Measurements from ENCODE around the gene KLHL11. TPM values are rescaled to one million over a fixed set of nuclear protein-coding genes. Genes with fewer than 3 reads are reported as not detected.

KLHL11 gene, protein sequence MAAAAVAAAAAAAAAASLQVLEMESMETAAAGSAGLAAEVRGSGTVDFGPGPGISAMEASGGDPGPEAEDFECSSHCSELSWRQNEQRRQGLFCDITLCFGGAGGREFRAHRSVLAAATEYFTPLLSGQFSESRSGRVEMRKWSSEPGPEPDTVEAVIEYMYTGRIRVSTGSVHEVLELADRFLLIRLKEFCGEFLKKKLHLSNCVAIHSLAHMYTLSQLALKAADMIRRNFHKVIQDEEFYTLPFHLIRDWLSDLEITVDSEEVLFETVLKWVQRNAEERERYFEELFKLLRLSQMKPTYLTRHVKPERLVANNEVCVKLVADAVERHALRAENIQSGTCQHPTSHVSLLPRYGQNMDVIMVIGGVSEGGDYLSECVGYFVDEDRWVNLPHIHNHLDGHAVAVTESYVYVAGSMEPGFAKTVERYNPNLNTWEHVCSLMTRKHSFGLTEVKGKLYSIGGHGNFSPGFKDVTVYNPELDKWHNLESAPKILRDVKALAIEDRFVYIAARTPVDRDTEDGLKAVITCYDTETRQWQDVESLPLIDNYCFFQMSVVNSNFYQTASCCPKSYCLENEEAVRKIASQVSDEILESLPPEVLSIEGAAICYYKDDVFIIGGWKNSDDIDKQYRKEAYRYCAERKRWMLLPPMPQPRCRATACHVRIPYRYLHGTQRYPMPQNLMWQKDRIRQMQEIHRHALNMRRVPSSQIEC
- total RNA-seq = 30.0 and 32.6 TPM in 2 replicates

DNA sequence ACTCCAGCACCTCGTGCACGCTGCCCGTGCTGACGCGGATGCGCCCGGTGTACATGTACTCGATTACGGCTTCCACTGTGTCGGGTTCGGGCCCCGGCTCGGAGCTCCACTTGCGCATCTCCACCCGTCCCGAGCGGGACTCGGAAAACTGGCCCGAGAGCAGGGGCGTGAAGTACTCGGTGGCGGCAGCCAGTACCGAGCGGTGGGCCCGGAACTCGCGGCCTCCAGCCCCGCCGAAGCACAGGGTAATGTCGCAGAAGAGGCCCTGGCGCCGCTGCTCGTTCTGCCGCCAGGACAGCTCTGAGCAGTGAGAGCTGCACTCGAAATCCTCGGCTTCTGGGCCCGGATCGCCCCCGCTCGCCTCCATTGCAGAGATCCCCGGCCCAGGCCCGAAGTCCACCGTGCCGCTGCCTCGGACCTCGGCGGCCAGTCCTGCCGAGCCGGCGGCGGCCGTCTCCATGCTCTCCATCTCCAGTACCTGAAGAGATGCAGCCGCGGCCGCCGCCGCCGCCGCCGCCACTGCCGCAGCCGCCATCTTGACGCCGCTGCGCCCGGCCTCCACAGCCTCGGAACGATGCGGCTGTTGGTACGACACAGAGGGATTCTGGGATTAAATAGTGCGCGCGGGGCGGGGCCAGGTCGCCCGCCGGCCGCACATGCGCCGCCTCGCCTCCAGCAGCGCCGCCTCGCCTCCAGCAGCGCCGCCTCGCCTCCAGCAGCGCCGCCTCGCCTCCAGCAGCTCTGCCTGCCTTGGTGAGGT, at the start of gene KLHL11:
Gene KLHL11 (minus strand): TSS at position 588 of the 760 bp plus-strand sequence. CDS start 53 bp downstream, at position 535.

DNA sequence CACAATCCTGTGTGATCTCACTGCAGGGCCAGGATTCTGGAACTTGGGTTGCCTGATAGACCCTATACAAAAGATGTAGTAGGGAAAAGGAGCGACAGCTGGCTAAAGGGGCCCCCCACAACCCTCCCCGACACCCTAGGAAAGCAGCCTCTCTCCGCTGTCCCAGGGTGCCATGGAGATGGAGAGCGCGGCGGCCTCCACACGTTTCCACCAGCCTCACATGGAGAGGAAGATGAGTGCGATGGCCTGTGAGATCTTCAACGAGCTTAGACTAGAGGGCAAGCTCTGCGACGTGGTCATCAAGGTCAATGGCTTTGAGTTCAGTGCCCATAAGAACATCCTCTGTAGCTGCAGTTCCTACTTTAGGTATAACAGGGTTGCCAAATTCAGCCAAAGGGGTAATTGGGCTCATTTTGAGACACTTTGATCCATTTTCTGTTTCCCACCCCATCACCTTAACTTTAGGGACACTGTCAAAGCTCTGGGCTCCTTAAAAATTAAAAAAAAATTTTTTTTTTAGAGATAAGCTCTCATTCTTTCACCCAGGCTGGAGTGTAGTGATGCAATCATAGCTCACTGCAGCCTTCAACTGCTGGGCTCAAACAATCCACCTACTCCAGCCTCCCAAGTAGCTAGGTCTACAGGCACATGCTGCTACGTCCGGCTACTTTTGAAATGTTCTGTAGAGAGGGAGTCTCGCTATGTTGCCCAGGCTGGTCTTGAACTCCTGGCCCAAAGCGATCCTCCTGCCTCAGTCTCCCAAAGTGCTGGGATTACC, 27.3 kb downstream of the KLHL11 start, which contains the start of gene KLHL10:
Gene KLHL10 (plus strand): TSS at position 65 of the 778 bp plus-strand sequence. CDS start 108 bp downstream, at position 173.

DNA sequence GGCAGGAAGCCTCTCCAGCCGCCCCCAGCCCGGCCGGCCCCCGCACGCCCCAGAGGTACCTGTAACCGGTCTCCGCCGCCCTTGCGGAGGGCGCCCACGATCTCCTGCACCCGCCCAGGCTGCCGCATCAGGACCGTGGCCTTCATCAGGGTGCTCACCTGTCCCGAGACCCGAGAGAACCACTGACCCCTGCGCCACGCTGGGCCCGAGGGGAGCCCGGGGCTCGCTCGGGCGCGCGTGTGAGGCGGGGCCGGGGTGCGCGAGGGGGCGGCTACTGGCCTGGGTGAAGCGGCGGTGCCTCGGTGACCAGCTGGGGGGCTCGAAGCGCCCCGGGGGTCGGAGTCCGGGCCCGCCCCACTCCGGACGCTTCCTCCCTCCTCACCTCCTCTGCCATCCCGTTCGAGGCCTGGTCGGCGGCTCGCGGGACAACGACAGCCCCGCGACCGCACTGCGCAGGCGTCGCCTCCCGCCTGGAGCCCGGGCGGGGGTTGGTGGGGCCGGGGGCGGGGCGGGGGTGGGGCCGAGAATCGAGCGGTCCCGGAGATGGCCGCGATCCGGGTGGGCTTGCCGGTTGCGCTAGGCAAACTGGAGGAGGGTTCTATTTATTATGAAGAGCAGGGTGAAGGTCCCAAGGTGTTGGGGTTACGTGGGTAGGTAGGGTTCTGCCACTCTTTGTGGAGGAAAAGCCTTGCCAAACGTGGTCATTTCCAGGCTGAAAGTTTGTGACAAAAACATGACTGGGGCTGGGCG, 29.2 kb downstream of the KLHL11 start, which contains the start of gene NT5C3B:
Gene NT5C3B (minus strand): TSS at position 433 of the 750 bp plus-strand sequence. CDS start 39 bp downstream, at position 394.

DNA sequence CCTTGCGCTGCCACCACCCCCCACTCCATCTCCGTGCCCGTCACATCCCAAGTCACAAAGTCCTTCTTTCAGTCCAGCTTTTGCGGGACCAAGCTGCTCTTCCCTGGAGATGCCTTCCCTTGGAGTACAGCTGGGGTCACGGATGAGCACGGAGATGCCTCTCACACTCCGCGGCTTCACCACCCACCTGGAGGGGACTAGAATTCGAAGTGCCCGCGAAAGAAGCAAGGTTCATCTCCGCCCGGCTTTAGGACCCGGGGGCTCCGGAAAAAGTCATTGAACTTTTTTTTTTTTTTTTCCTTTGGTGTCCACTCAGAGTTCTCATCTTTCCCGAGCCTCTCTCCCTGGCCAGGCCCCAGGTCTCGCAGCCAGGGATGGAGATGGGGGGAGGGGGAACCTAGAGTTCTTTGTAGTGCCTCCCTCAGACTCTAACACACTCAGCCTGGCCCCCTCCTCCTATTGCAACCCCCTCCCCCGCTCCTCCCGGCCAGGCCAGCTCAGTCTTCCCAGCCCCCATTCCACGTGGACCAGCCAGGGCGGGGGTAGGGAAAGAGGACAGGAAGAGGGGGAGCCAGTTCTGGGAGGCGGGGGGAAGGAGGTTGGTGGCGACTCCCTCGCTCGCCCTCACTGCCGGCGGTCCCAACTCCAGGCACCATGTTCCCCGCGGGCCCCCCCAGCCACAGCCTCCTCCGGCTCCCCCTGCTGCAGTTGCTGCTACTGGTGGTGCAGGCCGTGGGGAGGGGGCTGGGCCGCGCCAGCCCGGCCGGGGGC, 52.7 kb downstream of the KLHL11 start, which contains the start of gene FKBP10:
Gene FKBP10 (plus strand): TSS at position 624 of the 771 bp plus-strand sequence. CDS start 31 bp downstream, at position 655.

DNA sequence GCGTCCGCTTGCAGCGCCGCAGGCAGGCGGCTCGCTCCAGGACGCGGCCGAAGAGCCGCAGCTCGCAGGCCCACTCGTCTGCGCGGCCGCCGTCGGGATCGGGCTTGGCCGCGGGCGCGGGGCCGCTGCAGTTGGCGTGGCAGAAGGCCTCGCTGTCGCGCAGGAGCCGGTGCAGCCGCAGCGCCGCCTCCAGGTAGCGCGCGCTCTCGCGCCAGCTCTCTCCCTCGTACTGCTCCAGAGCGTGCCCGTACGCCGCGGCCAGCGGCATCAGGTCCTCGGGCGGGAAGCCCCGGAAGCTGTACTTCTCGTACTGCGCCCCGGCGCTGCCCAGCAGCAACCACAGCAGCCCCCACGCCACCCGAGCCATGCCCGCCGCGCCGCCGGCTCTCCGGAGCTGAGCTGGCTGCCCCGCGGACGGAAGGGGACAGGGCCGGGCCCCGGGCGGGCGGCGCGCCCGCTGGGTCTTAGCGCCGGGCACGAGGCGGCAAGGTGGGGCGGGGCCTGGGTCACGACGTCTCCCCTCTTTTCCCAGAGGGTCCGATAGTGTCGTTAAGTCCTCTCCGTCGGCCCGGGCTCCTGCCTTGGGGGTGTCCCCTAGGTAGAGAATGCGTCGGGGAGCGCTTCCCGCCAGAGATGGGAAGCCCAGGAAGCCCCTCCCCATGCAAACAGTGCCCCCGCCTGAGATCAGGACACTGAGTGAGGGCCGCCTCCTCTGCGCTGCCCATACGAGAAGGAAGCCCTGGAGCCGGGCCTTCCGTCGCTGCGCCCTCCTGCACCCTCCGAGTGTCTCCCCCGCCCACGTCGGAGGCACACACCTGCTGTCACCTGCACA, 53.5 kb downstream of the KLHL11 start, which contains the start of gene P3H4:
Gene P3H4 (minus strand): TSS at position 401 of the 832 bp plus-strand sequence. CDS start 34 bp downstream, at position 367.

Other genes starting within 250 kb of the KLHL11 start
- gene KRT17, start 240.8 kb downstream of the KLHL11 start, total RNA-seq = 2.7 and 2.8 TPM in 2 replicates
- 203 and 238 TPM in 2 replicates for gene EIF1, start 176.5 kb downstream of the KLHL11 start, total RNA-seq
- not detected in 2 replicates for gene GAST, start 153.1 kb downstream of the KLHL11 start, total RNA-seq
- 0.18 TPM in 1 of 2 replicates, not detected in the other for gene HAP1, start 130.8 kb downstream of the KLHL11 start, total RNA-seq
- 12.8 and 32.9 TPM in 2 replicates for gene JUP, start 78.7 kb downstream of the KLHL11 start, total RNA-seq
- 146 and 214 TPM in 2 replicates for gene P3H4, start 53.5 kb downstream of the KLHL11 start, total RNA-seq
- gene FKBP10, start 52.4 kb downstream of the KLHL11 start, total RNA-seq = 1,225 and 1,584 TPM in 2 replicates
- 35.4 and 44.5 TPM in 2 replicates for gene NT5C3B, start 29.2 kb downstream of the KLHL11 start, total RNA-seq
- gene KLHL10, start 27.6 kb downstream of the KLHL11 start, total RNA-seq = 0.28 TPM in 1 of 2 replicates, not detected in the other
- gene ACLY, start 53.5 kb upstream of the KLHL11 start, total RNA-seq = 379 and 587 TPM in 2 replicates
- gene ODAD4, start 65.2 kb upstream of the KLHL11 start, total RNA-seq = 0.30 and 0.37 TPM in 2 replicates
- gene CNP, start 101.4 kb upstream of the KLHL11 start, total RNA-seq = 37.7 and 51.1 TPM in 2 replicates
- gene DNAJC7, start 152.0 kb upstream of the KLHL11 start, total RNA-seq = 65.3 and 71.3 TPM in 2 replicates
- gene NKIRAS2, start 154.7 kb upstream of the KLHL11 start, total RNA-seq = 20.8 and 29.6 TPM in 2 replicates
- under 0.01 and 0.09 TPM in 2 replicates for gene C17orf113, start 185.2 kb upstream of the KLHL11 start, total RNA-seq
- gene ZNF385C, start 233.1 kb upstream of the KLHL11 start, total RNA-seq = not detected in 2 replicates
- gene DHX58, start 247.3 kb upstream of the KLHL11 start, total RNA-seq = 6.8 and 10.3 TPM in 2 replicates